ENCODE results near the gene ACSF2. TPM values are rescaled to one million over a fixed set of nuclear protein-coding genes. Genes with fewer than 3 reads are reported as not detected.

Gene ACSF2
- polyA plus RNA-seq, 2 of the 4 experiments (the other 2 are of a cell fraction), result 24.4 to 33.6 TPM

- no peak for TF ChIP-seq PBX3 (IDR thresholded peaks at IDR 0.05)
- TF ChIP-seq USF2 (IDR thresholded peaks at IDR 0.05), result no peak
- TF ChIP-seq SREBF2 (IDR thresholded peaks at IDR 0.05), result no peak
- TF ChIP-seq EP300 (IDR thresholded peaks at IDR 0.05), result no peak
- no peak for TF ChIP-seq PHF8 (IDR thresholded peaks at IDR 0.05; ENCODE audit: borderline replicate concordance, low read depth)
- no peak for TF ChIP-seq BHLHE40 (IDR thresholded peaks at IDR 0.05; ENCODE audit: low read depth, low read length)
- TF ChIP-seq BCL3 (IDR thresholded peaks at IDR 0.05), result no peak
- no peak for TF ChIP-seq RCOR1 (IDR thresholded peaks at IDR 0.05; ENCODE audit: low read depth, low read length)
- no peak for TF ChIP-seq CBX8 (IDR thresholded peaks at IDR 0.05)
- no peak for TF ChIP-seq E2F6 (IDR thresholded peaks at IDR 0.05; ENCODE audit: borderline replicate concordance, low read depth)
- TF ChIP-seq HDAC2 (IDR thresholded peaks at IDR 0.05), result no peak
Measured at GRCh38 chr17:50499270-50499669, 73.3 kb downstream of the ACSF2 start (continued).

- Histone ChIP-seq H3K4me3 (no peak overlapping the region), H3K9me3 (no peaks in the 10 kb centered on the region), H3K4me1 (peaks cover 5% of the 10 kb centered on the region; the same call in 1 of the 3 replicates), H3K27ac (no peak overlapping the region), H3K4me2 (no peak overlapping the region)
- POLR2A ChIA-PET, result no interaction called here
- WGBS (ENCODE audit: missing lambda C conversion rate), result 96% methylated on average over 2 of the region's 2 CpGs
- ATAC-seq (no peak), DNase-seq (ENCODE audit: low read depth in 1 of 2, low spot score in 1 of 2) (no peak), FAIRE-seq (no peak)
- CTCF ChIA-PET, result interaction anchor here (1.0 to 10.1 kb wide), 4 partner anchors 13 to 196 kb away, joined by 3 to 119 read pairs (median 10); no protein-coding TSS in a partner anchor
- TF ChIP-seq RCOR1 (IDR thresholded peaks at IDR 0.05; ENCODE audit: low read depth, low read length) (no peak), HOXB13 (CRISPR knock-in tag; IDR thresholded peaks at IDR 0.05; ENCODE audit: low read depth) (no peak), FOXS1 (CRISPR knock-in tag; IDR thresholded peaks at IDR 0.05) (no peak), KDM1A (IDR thresholded peaks at IDR 0.05; ENCODE audit: low read depth) (no peak), FOSB (CRISPR knock-in tag; IDR thresholded peaks at IDR 0.05) (no peak), CEBPB (IDR thresholded peaks at IDR 0.05) (no peak)
Measured at GRCh38 chr17:50499721-50500120, 73.7 kb downstream of the ACSF2 start.

GRCh38 chr17:50501054-50501453 is 75.0 kb downstream of the ACSF2 start:
- TF ChIP-seq RAD21 (conservative IDR thresholded peaks at IDR 0.05 in 1 of 2, IDR thresholded peaks at IDR 0.05 in 1 of 2) (peak; percentile 32 to 35; a peak in 2 of 5 replicates), EHMT2 (IDR thresholded peaks at IDR 0.05; ENCODE audit: low read depth) (no peak), JUNB (IDR thresholded peaks at IDR 0.05) (no peak), NPAS2 (CRISPR knock-in tag; IDR thresholded peaks at IDR 0.05; ENCODE audit: borderline replicate concordance) (no peak), ESRRA (IDR thresholded peaks at IDR 0.05; ENCODE audit: borderline replicate concordance, low read length) (peak; percentile 88; the same call in 1 of the 2 replicates), CTCF (IDR thresholded peaks at IDR 0.05) (peak; percentile 64), CHD4 (IDR thresholded peaks at IDR 0.05; ENCODE audit: borderline replicate concordance) (no peak), SMC3 (IDR thresholded peaks at IDR 0.05) (peak; percentile 22; the same call in 1 of the 3 replicates), HMGXB4 (CRISPR knock-in tag; IDR thresholded peaks at IDR 0.05; ENCODE audit: borderline replicate concordance) (no peak), RNF2 (IDR thresholded peaks at IDR 0.05; ENCODE audit: borderline replicate concordance, low read depth) (no peak), PHF8 (IDR thresholded peaks at IDR 0.05; ENCODE audit: borderline replicate concordance, low read depth) (no peak), ATOH8 (CRISPR knock-in tag; IDR thresholded peaks at IDR 0.05; ENCODE audit: low read depth) (no peak)
- CTCF ChIA-PET, result interaction anchor here (0.6 to 10.1 kb wide), 24 partner anchors 8 to 351 kb away, joined by 3 to 119 read pairs (median 6); partner anchors contain the start of gene RSAD1
- H3K9me3 ChIP-seq, result no peaks in the 10 kb centered on the region

More at GRCh38 chr17:50501054-50501453, 75.0 kb downstream of the ACSF2 start:
- H3K27ac ChIP-seq, result no peak overlapping the region
- no peak overlapping the region for H3K4me2 ChIP-seq
- FAIRE-seq (no peak), ATAC-seq (peak in 1 of 2 experiments; percentile 9; a peak in 1 of 6 replicates), DNase-seq (ENCODE audit: low read depth in 1 of 2, low spot score in 1 of 2) (peak in 1 of 2 experiments; percentile 54)
- WGBS (ENCODE audit: missing lambda C conversion rate), result 30% methylated on average over 5 of the region's 5 CpGs
- H3K4me1 ChIP-seq, result peaks cover 5% of the 10 kb centered on the region; the same call in 1 of the 3 replicates
- POLR2A ChIA-PET, result interaction anchor here (1.1 kb wide), 1 partner anchor 365 kb away, joined by 4 read pairs; the partner anchor contains the start of gene TOB1
- H3K4me3 ChIP-seq, result no peak overlapping the region
